ENCODE measurements around the gene NPY. TPM values are rescaled to one million over a fixed set of nuclear protein-coding genes. Genes with fewer than 3 reads are reported as not detected.
"Not testable (repeated sequence)": the region's sequence is repeated elsewhere in the genome, so short reads cannot be mapped to it uniquely, and the experiment has no call there.

The NPY gene
- total and polyA plus RNA-seq, 4 experiments from 2014 or later, result not detected

- Histone ChIP-seq H3K27me3 (ENCODE audit: insufficient read depth, low read length) (no peaks in the 10 kb centered on the region), H3K36me3 (ENCODE audit: insufficient read depth, low read length) (no peaks in the 10 kb centered on the region), H3K9me3 (ENCODE audit: control insufficient read depth in 1 of 2, low read length in 2 of 2) (no peaks in the 10 kb centered on the region), H3K27ac (ENCODE audit: low read depth, low read length) (no peak overlapping the region), H3K4me1 (ENCODE audit: insufficient read depth, low read length) (peaks cover 22% of the 10 kb centered on the region), H3K4me3 (ENCODE audit: low read length in 2 of 2) (no peak overlapping the region)
- peaks cover 0 to 5% of the 10 kb centered on the region in 2 donors for H3K36me3 Mint-ChIP-seq
- peaks cover 0 to 24% (median 17%) of the 10 kb centered on the region in 8 donors for H3K9me3 Mint-ChIP-seq
- H3K27ac Mint-ChIP-seq, result peak overlapping the region in 2 of 7 donors; percentile 8 to 67
- intact Hi-C loops (cut with micrococcal nuclease), result no loop called here
- ChIA-PET CTCF (ENCODE audit: partially characterized antibody) (no interaction called here), POLR2A (ENCODE audit: partially characterized antibody) (no interaction called here)
- H3K4me3 Mint-ChIP-seq, result peak overlapping the region in 4 of 8 donors; percentile 30 to 70 (median 50)
- H3K4me1 Mint-ChIP-seq, result peaks cover 5 to 31% (median 16%) of the 10 kb centered on the region in 4 donors
- peak in 4 of 5 donors; percentile 7 to 32 (median 20) for DNase-seq
- peaks cover under 1 to 5% of the 10 kb centered on the region in 2 donors for H3K27me3 Mint-ChIP-seq
Measured at GRCh38 chr7:24255139-24255538, 28.9 kb upstream of the NPY start.

- POLR2A ChIA-PET (ENCODE audit: partially characterized antibody); H3K4me3 ChIP-seq (ENCODE audit: low read length in 2 of 2); intact Hi-C loops (cut with micrococcal nuclease); H3K36me3 Mint-ChIP-seq; H3K9me3 Mint-ChIP-seq; DNase-seq; H3K36me3 ChIP-seq (ENCODE audit: insufficient read depth, low read length); H3K27ac ChIP-seq (ENCODE audit: low read depth, low read length); H3K9me3 ChIP-seq (ENCODE audit: control insufficient read depth in 1 of 2, low read length in 2 of 2); H3K27me3 Mint-ChIP-seq; H3K4me3 Mint-ChIP-seq; H3K27me3 ChIP-seq (ENCODE audit: insufficient read depth, low read length); CTCF ChIA-PET (ENCODE audit: partially characterized antibody); H3K27ac Mint-ChIP-seq: not testable (repeated sequence)
- H3K4me1 ChIP-seq (ENCODE audit: insufficient read depth, low read length), result peaks cover 22% of the 10 kb centered on the region
- H3K4me1 Mint-ChIP-seq, result peaks cover 5 to 26% (median 15%) of the 10 kb centered on the region in 4 donors
Measured at GRCh38 chr7:24258324-24258723, 25.7 kb upstream of the NPY start.

- Histone ChIP-seq H3K27ac (ENCODE audit: low read depth, low read length) (no peak overlapping the region), H3K9me3 (ENCODE audit: control insufficient read depth in 1 of 2, low read length in 2 of 2) (no peaks in the 10 kb centered on the region), H3K4me1 (ENCODE audit: insufficient read depth, low read length) (no peaks in the 10 kb centered on the region), H3K36me3 (ENCODE audit: insufficient read depth, low read length) (no peaks in the 10 kb centered on the region), H3K27me3 (ENCODE audit: insufficient read depth, low read length) (no peaks in the 10 kb centered on the region), H3K4me3 (ENCODE audit: low read length in 2 of 2) (no peak overlapping the region)
- Mint-ChIP-seq H3K4me3 (no peak overlapping the region), H3K4me1 (peaks cover 0 to 2% (median 0%) of the 10 kb centered on the region in 4 donors), H3K27me3 (peaks cover 0 to 9% of the 10 kb centered on the region in 2 donors), H3K27ac (no peak overlapping the region), H3K36me3 (no peaks in the 10 kb centered on the region), H3K9me3 (peaks cover 0 to 11% (median 4%) of the 10 kb centered on the region in 8 donors)
- CTCF ChIA-PET (ENCODE audit: partially characterized antibody), result no interaction called here
- no peak for DNase-seq
- POLR2A ChIA-PET (ENCODE audit: partially characterized antibody), result no interaction called here
- intact Hi-C loops (cut with micrococcal nuclease), result no loop called here
Measured at GRCh38 chr7:24271938-24272337, 12.1 kb upstream of the NPY start.

GRCh38 chr7:24279512-24279911 lies 4.5 kb upstream of the NPY start:
- POLR2A ChIA-PET (ENCODE audit: partially characterized antibody), result no interaction called here

GRCh38 chr7:24283554-24283896 lies 465 bp upstream of the NPY start:
- H3K27ac ChIP-seq (ENCODE audit: low read depth, low read length), result no peak overlapping the region
- peaks cover 6 to 20% (median 12%) of the 10 kb centered on the region in 4 donors for H3K4me1 Mint-ChIP-seq
- intact Hi-C loops (cut with micrococcal nuclease), result no loop called here
- peak overlapping the region in 7 of 8 donors; percentile 69 to 88 (median 75) for H3K4me3 Mint-ChIP-seq
- no peaks in the 10 kb centered on the region for H3K9me3 Mint-ChIP-seq
- peaks cover 24% of the 10 kb centered on the region for H3K27me3 ChIP-seq (ENCODE audit: insufficient read depth, low read length)
- no peaks in the 10 kb centered on the region for H3K9me3 ChIP-seq (ENCODE audit: control insufficient read depth in 1 of 2, low read length in 2 of 2)
- ChIA-PET POLR2A (ENCODE audit: partially characterized antibody) (no interaction called here), CTCF (ENCODE audit: partially characterized antibody) (no interaction called here)
- H3K4me1 ChIP-seq (ENCODE audit: insufficient read depth, low read length), result peaks cover 17% of the 10 kb centered on the region
- no peak for DNase-seq
- no peak overlapping the region for H3K4me3 ChIP-seq (ENCODE audit: low read length in 2 of 2)
- no peaks in the 10 kb centered on the region for H3K36me3 ChIP-seq (ENCODE audit: insufficient read depth, low read length)
- no peak overlapping the region for H3K27ac Mint-ChIP-seq
- H3K27me3 Mint-ChIP-seq, result peaks cover 21 to 24% of the 10 kb centered on the region in 2 donors
- H3K36me3 Mint-ChIP-seq, result no peaks in the 10 kb centered on the region

More at GRCh38 chr7:24279512-24279911, 4.5 kb upstream of the NPY start:
- Histone ChIP-seq H3K27ac (ENCODE audit: low read depth, low read length) (no peak overlapping the region), H3K36me3 (ENCODE audit: insufficient read depth, low read length) (no peaks in the 10 kb centered on the region), H3K9me3 (ENCODE audit: control insufficient read depth in 1 of 2, low read length in 2 of 2) (no peaks in the 10 kb centered on the region), H3K4me1 (ENCODE audit: insufficient read depth, low read length) (peaks cover 4% of the 10 kb centered on the region), H3K4me3 (ENCODE audit: low read length in 2 of 2) (no peak overlapping the region), H3K27me3 (ENCODE audit: insufficient read depth, low read length) (peaks cover 13% of the 10 kb centered on the region)
- Mint-ChIP-seq H3K27ac (no peak overlapping the region), H3K36me3 (no peaks in the 10 kb centered on the region), H3K4me1 (peaks cover 1 to 8% (median 4%) of the 10 kb centered on the region in 4 donors), H3K27me3 (peaks cover 7 to 15% of the 10 kb centered on the region in 2 donors), H3K4me3 (no peak overlapping the region), H3K9me3 (peaks cover 0 to 4% (median under 1%) of the 10 kb centered on the region in 8 donors)
- DNase-seq, result no peak
- intact Hi-C loops (cut with micrococcal nuclease), result no loop called here
- CTCF ChIA-PET (ENCODE audit: partially characterized antibody), result no interaction called here

GRCh38 chr7:24284699-24285506 lies 913 bp downstream of the NPY start:
- intact Hi-C loops (cut with micrococcal nuclease), result no loop called here
- H3K9me3 Mint-ChIP-seq, result no peaks in the 10 kb centered on the region

GRCh38 chr7:24290004-24290641 lies 6.1 kb downstream of the NPY start:
- Histone ChIP-seq H3K4me3 (ENCODE audit: low read length in 2 of 2) (no peak overlapping the region), H3K4me1 (ENCODE audit: insufficient read depth, low read length) (peaks cover 13% of the 10 kb centered on the region), H3K36me3 (ENCODE audit: insufficient read depth, low read length) (no peaks in the 10 kb centered on the region), H3K27me3 (ENCODE audit: insufficient read depth, low read length) (peaks cover 7% of the 10 kb centered on the region), H3K9me3 (ENCODE audit: control insufficient read depth in 1 of 2, low read length in 2 of 2) (no peaks in the 10 kb centered on the region), H3K27ac (ENCODE audit: low read depth, low read length) (no peak overlapping the region)
- peak in 4 of 5 donors; percentile 24 to 37 (median 32) for DNase-seq
- Mint-ChIP-seq H3K27me3 (peaks cover 23 to 25% of the 10 kb centered on the region in 2 donors), H3K36me3 (no peaks in the 10 kb centered on the region), H3K4me3 (no peak overlapping the region), H3K27ac (no peak overlapping the region), H3K9me3 (no peaks in the 10 kb centered on the region), H3K4me1 (peaks cover 6 to 13% (median 7%) of the 10 kb centered on the region in 4 donors)
- CTCF ChIA-PET (ENCODE audit: partially characterized antibody), result interaction anchor here (1.1 to 1.2 kb wide), 3 partner anchors 298 to 376 kb away, joined by 3 to 4 read pairs (median 3); no protein-coding TSS in a partner anchor
- POLR2A ChIA-PET (ENCODE audit: partially characterized antibody), result no interaction called here
- intact Hi-C loops (cut with micrococcal nuclease), result loop anchor here (1.0 to 5.0 kb wide), 3 partner anchors 299 to 802 kb away; no protein-coding TSS in a partner anchor

More at GRCh38 chr7:24284699-24285506, 913 bp downstream of the NPY start:
- Mint-ChIP-seq H3K27me3 (peaks cover 24 to 27% of the 10 kb centered on the region in 2 donors), H3K4me1 (peaks cover 6 to 20% (median 12%) of the 10 kb centered on the region in 4 donors), H3K4me3 (peak overlapping the region; percentile 25 to 87 (median 48)), H3K36me3 (no peaks in the 10 kb centered on the region), H3K27ac (no peak overlapping the region)
- Histone ChIP-seq H3K9me3 (ENCODE audit: control insufficient read depth in 1 of 2, low read length in 2 of 2) (no peaks in the 10 kb centered on the region), H3K27ac (ENCODE audit: low read depth, low read length) (no peak overlapping the region), H3K4me1 (ENCODE audit: insufficient read depth, low read length) (peaks cover 18% of the 10 kb centered on the region), H3K36me3 (ENCODE audit: insufficient read depth, low read length) (no peaks in the 10 kb centered on the region), H3K27me3 (ENCODE audit: insufficient read depth, low read length) (peaks cover 24% of the 10 kb centered on the region), H3K4me3 (ENCODE audit: low read length in 2 of 2) (no peak overlapping the region)
- POLR2A ChIA-PET (ENCODE audit: partially characterized antibody), result no interaction called here
- CTCF ChIA-PET (ENCODE audit: partially characterized antibody), result no interaction called here
- DNase-seq, result no peak

Data from CD4-positive, alpha-beta memory T cell (primary cell).